Lower leg skin (tissue), 3 donors: ENCODE results near the gene TNFRSF17.

Source experiments
- CTCF ChIP-seq, 3 donors: fragments of 450-650 bp; IDR thresholded peaks; one replicate each; pipeline ENCODE4 v1.5.1; 2016; ENCODE audit warnings: antibody characterized with exemption in 3 of 3, mild to moderate bottlenecking in 3 of 3, moderate library complexity in 2 of 3
- POLR2A ChIP-seq, 2 donors: fragments of 450-650 bp; IDR thresholded peaks; one replicate each; pipeline ENCODE4 v1.6.1; 2016 to 2017; ENCODE audit warnings: antibody characterized with exemption in 2 of 2, mild to moderate bottlenecking in 1 of 2, moderate library complexity in 1 of 2

- TF ChIP-seq CTCF (IDR thresholded peaks at IDR 0.05) (no peak), POLR2A (IDR thresholded peaks at IDR 0.05) (no peak)
Observed at GRCh38 chr16:11992586-11993524, 27.8 kb downstream of the TNFRSF17 start.
